Measurements from ENCODE around the gene MAP2K5.

Gene MAP2K5

DNA sequence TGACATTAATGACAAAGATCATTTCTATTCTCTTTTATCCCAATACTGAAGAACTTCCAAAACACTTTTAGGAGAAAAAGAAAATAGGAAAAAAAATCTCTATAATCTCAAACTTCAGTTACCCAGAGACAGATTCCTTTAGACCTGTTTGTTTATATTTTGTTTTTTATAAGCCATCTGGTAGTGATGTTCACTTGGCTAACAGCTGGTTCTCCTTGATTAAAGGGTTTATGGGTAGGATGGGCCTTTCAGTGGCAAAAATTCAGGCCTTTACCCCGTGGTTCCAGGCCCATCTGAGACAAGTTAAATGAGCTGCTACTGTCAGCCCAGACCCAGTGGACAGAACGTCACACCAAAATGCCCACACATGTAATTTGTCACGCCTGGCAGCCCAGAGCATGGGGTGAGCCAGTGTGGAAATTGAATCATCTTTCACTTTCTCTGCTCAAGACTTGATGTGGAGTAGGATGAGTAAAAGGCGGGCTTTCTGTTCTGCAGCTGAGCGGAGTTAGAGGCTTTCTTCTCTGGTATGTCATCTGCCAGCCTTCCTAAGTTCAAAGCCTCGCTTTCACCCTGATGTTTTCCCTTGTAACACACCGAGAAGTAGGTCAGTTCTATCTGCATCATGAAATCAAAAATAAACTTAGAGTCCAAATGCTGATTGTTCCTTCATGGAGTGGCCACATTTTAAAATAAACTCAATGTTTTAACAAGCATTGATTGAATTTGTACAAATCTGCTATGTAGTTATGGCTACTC, 220.3 kb downstream of the MAP2K5 start:
- peak; percentile 98 to 99 for ATAC-seq

DNA sequence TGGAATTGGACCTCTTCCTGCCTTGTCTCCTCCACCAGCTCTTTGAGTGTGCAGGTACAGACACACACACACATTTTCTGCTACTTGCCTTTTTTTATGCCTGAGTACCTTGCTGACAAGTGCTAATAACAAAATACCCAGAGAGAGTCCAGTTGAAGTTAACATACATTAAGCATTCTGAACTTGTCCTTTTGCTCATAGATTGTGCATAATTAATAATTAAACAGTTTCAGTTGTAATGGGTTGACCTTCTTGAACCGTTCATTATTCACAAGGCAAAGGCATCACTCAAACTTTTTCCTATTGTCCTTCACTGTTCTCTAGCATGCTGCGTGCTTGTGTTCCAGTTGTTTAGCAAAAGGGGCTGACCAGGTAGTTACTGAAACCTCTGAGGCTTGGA, 223.2 kb downstream of the MAP2K5 start:
- no peak for ATAC-seq

GRCh38 chr15:67766968-67767367, 224.5 kb downstream of the MAP2K5 start:
- ATAC-seq: no peak

- ATAC-seq: no peak
These were observed 225.9 kb downstream of the MAP2K5 start for GRCh38 chr15:67768313-67768977.

- ATAC-seq: no peak
These were observed 227.2 kb downstream of the MAP2K5 start for GRCh38 chr15:67769497-67770357.

DNA sequence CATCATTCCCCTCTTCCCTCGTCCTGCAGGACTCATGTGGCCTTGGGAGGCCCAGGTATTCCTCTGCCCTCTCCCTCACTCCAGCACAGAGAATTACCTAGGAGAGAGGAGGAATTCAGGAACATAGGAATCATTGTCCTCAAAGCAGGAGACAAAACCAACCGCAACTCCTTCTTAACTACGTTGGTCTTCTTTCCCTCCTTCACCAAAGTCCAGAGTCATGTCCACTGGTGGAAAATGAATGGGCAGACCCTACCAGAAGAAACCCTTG, 227.8 kb downstream of the MAP2K5 start:
- ATAC-seq: no peak

GRCh38 chr15:67771189-67771800, 228.8 kb downstream of the MAP2K5 start:
- ATAC-seq: no peak

DNA sequence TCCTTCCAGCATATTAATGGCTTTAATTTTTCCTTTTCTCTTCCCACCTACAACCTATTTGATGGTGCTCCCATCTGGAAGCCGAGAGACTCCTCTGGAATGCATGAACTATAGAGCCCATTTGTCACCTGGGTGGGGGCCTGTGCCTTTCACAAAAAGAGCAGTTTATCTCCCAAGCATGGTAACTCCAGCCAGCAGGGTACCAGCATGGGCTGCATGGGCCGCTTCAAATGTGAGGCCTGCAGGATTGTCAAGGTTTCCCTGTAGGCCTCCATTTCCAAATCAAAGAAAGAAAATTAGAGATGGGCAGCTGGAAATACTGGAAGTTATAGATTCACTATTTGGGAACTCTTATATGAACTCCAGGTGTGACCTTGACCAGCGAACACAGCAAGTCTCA, 232.1 kb downstream of the MAP2K5 start:
- ATAC-seq: no peak

GRCh38 chr15:67775250-67775649, 232.7 kb downstream of the MAP2K5 start:
- no peak for ATAC-seq

- no peak for ATAC-seq
These were observed 233.5 kb downstream of the MAP2K5 start for GRCh38 chr15:67775998-67776397.

DNA sequence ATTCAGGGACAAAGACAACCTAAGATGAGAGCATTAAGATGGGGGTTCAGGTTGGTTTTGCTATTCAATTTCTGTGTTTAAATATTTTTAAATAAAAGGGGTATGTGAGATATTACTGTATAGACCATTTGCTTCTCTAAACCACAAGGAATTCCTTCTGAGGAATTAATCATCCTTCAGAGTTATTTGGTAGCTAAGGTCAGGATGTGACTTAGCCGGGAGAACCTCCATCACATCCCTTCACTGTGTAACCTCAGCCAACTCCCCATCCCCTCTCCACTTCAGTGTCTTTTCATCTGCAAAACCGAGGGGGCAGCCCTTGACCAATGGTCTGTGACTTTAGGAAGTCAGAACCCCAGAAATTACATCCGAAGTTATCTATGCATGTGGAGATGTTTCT, 234.1 kb downstream of the MAP2K5 start:
- no peak for ATAC-seq

- ATAC-seq: no peak
These were observed 234.6 kb downstream of the MAP2K5 start for GRCh38 chr15:67777071-67777470.

DNA sequence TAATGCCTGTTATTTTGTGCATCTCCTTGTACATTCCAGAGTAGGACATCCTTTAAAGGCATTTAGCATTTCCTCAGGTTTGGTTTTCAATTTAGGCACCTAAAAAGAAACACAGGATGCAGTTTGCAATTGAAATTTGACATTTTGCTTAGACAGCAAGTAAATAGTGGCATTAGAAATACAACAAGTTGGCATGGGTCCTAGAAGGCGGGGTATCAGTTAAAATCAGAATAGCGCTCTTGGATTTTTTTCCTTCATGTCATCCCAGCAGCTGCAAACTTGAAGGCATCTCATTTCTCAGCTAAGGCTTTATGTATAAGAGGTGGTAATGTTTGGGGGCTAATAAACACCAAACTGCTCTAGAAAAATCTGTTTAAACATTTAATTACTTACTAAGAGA, 235.3 kb downstream of the MAP2K5 start:
- no peak for ATAC-seq

DNA sequence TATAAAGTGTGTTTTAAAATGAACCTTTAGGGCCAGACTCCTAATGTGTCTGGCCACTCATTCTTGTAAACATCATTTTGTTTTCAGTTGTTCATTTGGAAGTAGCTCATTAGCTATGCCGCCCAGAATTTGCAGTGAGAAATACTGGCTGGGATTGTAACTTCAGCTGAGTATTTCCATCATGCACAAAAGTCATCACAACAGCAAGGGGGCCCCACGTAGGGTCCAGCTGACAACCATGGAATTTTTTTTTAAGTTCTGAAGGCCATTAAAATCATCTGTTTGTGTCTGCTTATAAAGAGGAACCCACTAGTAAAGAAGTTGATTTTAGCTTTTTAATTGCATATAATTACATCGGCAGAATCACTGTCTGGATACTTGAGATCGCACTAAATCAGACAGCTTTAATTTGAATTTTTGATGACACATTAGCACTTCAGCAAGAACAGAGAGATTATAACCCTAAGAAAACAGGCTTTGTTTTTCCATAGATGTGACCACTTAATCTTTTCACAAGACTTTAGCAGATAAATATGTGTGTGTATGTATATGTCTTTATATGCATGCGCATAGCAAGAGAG, 236.6 kb downstream of the MAP2K5 start:
- ATAC-seq: no peak

GRCh38 chr15:67779549-67780111, 237.1 kb downstream of the MAP2K5 start:
- ATAC-seq: no peak

GRCh38 chr15:67781061-67781460, 238.6 kb downstream of the MAP2K5 start:
- no peak for ATAC-seq

GRCh38 chr15:67781907-67782690, 239.6 kb downstream of the MAP2K5 start:
- no peak for ATAC-seq

DNA sequence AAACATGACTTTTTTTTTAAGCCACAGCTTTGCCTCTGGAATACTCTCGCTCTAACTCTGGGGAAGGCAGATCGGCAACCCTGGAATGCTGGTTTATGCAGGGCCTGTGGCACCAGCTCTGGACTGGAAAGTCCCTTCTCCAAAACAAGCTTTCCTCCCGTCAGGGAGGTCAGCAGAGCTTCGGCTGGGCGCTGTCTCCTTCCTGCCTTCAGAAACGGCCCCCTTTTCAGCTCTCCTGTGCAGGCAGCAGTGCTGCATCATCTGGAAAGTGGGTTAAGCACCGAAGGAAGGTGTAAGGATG, 240.1 kb downstream of the MAP2K5 start:
- ATAC-seq: no peak

- ATAC-seq: peak; percentile 53 to 55
These were observed 240.8 kb downstream of the MAP2K5 start for GRCh38 chr15:67783303-67783702.

DNA sequence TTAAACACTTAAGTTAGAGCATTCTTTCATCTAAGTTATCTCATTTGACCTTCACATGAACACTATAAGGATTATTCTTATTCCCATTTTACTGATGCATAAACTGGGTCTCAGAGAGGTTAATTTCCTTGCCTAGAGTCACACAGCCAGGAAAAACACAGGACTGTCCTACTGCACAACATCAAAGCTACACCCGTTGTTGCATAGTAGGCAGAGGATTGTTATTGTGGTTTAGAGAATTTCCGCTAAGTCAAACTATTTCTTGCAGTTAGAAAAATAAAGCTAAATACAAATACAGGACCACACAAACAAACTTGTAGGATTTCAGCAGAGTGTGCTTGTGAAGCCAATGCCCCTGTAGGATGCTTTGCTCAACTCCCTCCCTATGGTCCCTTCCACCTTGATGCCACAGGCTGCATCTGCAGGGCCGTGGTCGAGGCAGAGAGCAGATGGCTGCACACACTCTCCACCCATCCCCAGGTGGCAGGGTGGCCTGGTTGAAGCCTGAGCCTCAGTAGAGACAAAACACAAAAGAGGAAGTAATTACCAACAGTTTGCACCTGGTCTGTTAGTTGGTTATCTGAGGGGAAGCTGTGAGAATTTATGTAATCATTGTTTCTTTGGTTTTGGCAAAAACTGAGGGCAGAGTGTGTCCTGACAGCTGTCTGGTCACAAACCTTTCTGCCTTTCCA, 241.7 kb downstream of the MAP2K5 start:
- ATAC-seq: no peak

DNA sequence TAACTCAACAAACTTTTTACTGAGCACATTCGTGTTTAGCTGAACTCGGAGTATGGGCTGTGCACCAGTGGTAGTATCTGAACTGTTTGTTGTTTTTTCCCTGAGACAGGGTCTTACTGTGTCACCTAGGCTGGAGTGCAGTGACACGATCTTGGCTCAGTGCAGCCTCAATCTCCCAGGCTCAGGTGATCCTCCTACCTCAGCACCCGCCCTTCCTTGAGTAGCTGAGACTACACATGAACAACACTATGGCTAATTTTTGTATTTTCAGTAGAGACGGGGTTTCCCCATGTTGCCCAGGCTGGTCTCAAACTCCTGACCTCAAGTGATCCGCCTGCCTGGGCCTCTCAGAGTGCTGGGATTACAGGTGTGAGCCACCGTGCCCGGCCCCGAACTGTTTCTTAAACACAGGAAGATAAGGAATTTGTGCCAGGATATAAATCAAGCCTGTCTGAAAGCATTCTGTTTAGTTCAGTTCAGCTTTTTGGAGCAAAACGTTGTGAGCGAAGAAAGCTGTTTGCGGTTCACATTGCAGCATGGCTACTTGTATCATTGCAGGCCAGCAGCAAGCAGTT, 242.4 kb downstream of the MAP2K5 start:
- no peak for ATAC-seq
